CD14-positive monocyte (primary cell): Measurements from ENCODE around the gene CELF2. TPM values are rescaled to one million over a fixed set of nuclear protein-coding genes. Genes with fewer than 3 reads are reported as not detected.

Source experiments
- DNase-seq, 3 donors: peaks; one replicate each; pipeline ENCODE4 v3.0.0-alpha.2; 2011 to 2022
- H2AFZ ChIP-seq: 2 replicates; pipeline ENCODE4 v1.6.0; 2012; ENCODE audit warnings: mild to moderate bottlenecking, low read depth, low read length, inconsistent platforms; ENCODE audit not compliant: insufficient read depth, poor library complexity, severe bottlenecking
- H3K27ac ChIP-seq, 2 donors: 1 replicate in 1 of 2; 2 replicates in 1 of 2; pipeline ENCODE4 v1.5.1; 2012 to 2013; ENCODE audit warnings: low read length in 2 of 2, control low read depth in 1 of 2, inconsistent platforms in 1 of 2, low read depth in 1 of 2, mild to moderate bottlenecking in 1 of 2
- H3K27me3 ChIP-seq, 2 donors: one replicate each; pipeline versions ENCODE4 v1.6.0 to v1.6.1; 2011 to 2013; ENCODE audit warnings: low read length in 2 of 2; ENCODE audit not compliant: control insufficient read depth in 2 of 2, insufficient read depth in 2 of 2
- H3K36me3 ChIP-seq, 2 donors: replicated peaks in 1 of 2; 1 replicate in 1 of 2; 2 replicates in 1 of 2; pipeline versions ENCODE4 v1.5.1 to v1.6.1; 2012 to 2013; ENCODE audit warnings: low read length in 2 of 2, control low read depth in 1 of 2, inconsistent platforms in 1 of 2, mild to moderate bottlenecking in 1 of 2; ENCODE audit not compliant: insufficient read depth in 2 of 2, control insufficient read depth in 1 of 2
- H3K4me1 ChIP-seq, 2 donors: 1 replicate in 1 of 2; 2 replicates in 1 of 2; pipeline versions ENCODE4 v1.5.1 to v1.6.1; 2012 to 2013; ENCODE audit warnings: low read length in 2 of 2, control low read depth in 1 of 2, inconsistent platforms in 1 of 2, mild to moderate bottlenecking in 1 of 2, moderate library complexity in 1 of 2; ENCODE audit not compliant: insufficient read depth in 2 of 2, control insufficient read depth in 1 of 2
- H3K4me2 ChIP-seq: replicated peaks from 2 replicates; pipeline ENCODE3; 2012; ENCODE audit warnings: low read length, moderate library complexity, mild to moderate bottlenecking; ENCODE audit not compliant: poor library complexity, severe bottlenecking; ENCODE audit errors: extremely low read depth
- H3K4me3 ChIP-seq, 3 experiments: fragments of 200-600 bp in 1 of 3; sonication (generic) in 1 of 3; replicated peaks in 1 of 3; 1 replicate in 2 of 3; 2 replicates in 1 of 3; pipeline ENCODE4 v1.5.1; 2011 to 2013; ENCODE audit warnings: low read length in 3 of 3, mild to moderate bottlenecking in 3 of 3, control low read depth in 2 of 3, low read depth in 2 of 3, inconsistent platforms in 1 of 3, moderate library complexity in 1 of 3
- H3K79me2 ChIP-seq: 2 replicates; pipeline ENCODE4 v1.6.0; 2012; ENCODE audit warnings: mild to moderate bottlenecking, control low read depth, inconsistent platforms, low read length, moderate library complexity; ENCODE audit not compliant: insufficient read depth
- H3K9ac ChIP-seq: 2 replicates; pipeline ENCODE4 v1.6.0; 2017; ENCODE audit warnings: low read length, mild to moderate bottlenecking; ENCODE audit not compliant: insufficient read depth, poor library complexity, severe bottlenecking
- H3K9me3 ChIP-seq, 2 donors: replicated peaks in 1 of 2; 1 replicate in 1 of 2; 2 replicates in 1 of 2; pipeline versions ENCODE4 v1.5.1 to v1.6.1; 2012 to 2013; ENCODE audit warnings: low read length in 2 of 2, control low read depth in 1 of 2; ENCODE audit not compliant: control insufficient read depth in 1 of 2, insufficient read depth in 1 of 2
- H4K20me1 ChIP-seq: 2 replicates; pipeline ENCODE4 v1.6.0; 2012; ENCODE audit warnings: mild to moderate bottlenecking, low read length, control low read depth, moderate library complexity; ENCODE audit not compliant: insufficient read depth
- H3K27ac Mint-ChIP-seq, 7 donors: one replicate each; pipeline ENCODE4 v1.8.0; 2020; ENCODE audit warnings: mild to moderate bottlenecking in 7 of 7, mixed read lengths in 7 of 7, moderate library complexity in 6 of 7, inconsistent platforms in 2 of 7
- H3K27me3 Mint-ChIP-seq, 3 donors: one replicate each; pipeline ENCODE4 v1.8.0; 2021 to 2022; ENCODE audit warnings: low read depth in 3 of 3, mild to moderate bottlenecking in 3 of 3, mixed read lengths in 3 of 3, moderate library complexity in 3 of 3, inconsistent platforms in 1 of 3
- H3K36me3 Mint-ChIP-seq, 2 donors: one replicate each; pipeline ENCODE4 v1.8.0; 2020; ENCODE audit warnings: mixed read lengths in 2 of 2, inconsistent platforms in 1 of 2, mild to moderate bottlenecking in 1 of 2
- H3K4me1 Mint-ChIP-seq: one replicate; pipeline ENCODE4 v1.8.0; 2020; ENCODE audit warnings: mild to moderate bottlenecking, mixed read lengths
- H3K4me3 Mint-ChIP-seq, 2 donors: one replicate each; pipeline ENCODE4 v1.8.0; 2020; ENCODE audit warnings: mild to moderate bottlenecking in 2 of 2, mixed read lengths in 2 of 2, moderate library complexity in 1 of 2
- H3K9me3 Mint-ChIP-seq, 7 donors: one replicate each; pipeline ENCODE4 v1.8.0; 2020 to 2022; ENCODE audit warnings: mixed read lengths in 7 of 7, mild to moderate bottlenecking in 6 of 7, moderate library complexity in 6 of 7, inconsistent platforms in 2 of 7
- WGBS: methylation state at CpG from one replicate; pipeline ENCODE4 v1.1.5; 2013; ENCODE audit warnings: missing lambda C conversion rate; ENCODE audit not compliant: insufficient coverage; 5-methylcytosine and 5-hydroxymethylcytosine counted together
- intact Hi-C, 2 donors: fragments of 100-400 bp; cut with micrococcal nuclease; formaldehyde crosslinking; loops; one replicate each; pipeline versions ENCODE4 v1.15.0 to v1.15.1; 2023
- polyA plus RNA-seq, 3 donors: library from polyadenylated mRNA; depleted of rRNA in 1 of 3; unstranded in 2 of 3; stranded (reverse) in 1 of 3; fragments of 300-500 nt in 2 of 3; fragments of >200 nt in 1 of 3; fragmentation: Illumina TruSeq in 2 of 3; gene quantifications; 1 replicate in 2 of 3; 2 replicates in 1 of 3; pipeline ENCODE4 v1.2.3, GENCODE V29; 2012 to 2021
- TF ChIP-seq, protein P1 (sequence below): fragments of 200-600 bp; IDR thresholded peaks from one replicate; pipeline ENCODE4 v1.8.0; 2022; ENCODE audit warnings: antibody characterized with exemption, mild to moderate bottlenecking

Gene CELF2
- polyA plus RNA-seq, 3 donors, result 53.5 to 93.3 (median 80.5) TPM

DNA sequence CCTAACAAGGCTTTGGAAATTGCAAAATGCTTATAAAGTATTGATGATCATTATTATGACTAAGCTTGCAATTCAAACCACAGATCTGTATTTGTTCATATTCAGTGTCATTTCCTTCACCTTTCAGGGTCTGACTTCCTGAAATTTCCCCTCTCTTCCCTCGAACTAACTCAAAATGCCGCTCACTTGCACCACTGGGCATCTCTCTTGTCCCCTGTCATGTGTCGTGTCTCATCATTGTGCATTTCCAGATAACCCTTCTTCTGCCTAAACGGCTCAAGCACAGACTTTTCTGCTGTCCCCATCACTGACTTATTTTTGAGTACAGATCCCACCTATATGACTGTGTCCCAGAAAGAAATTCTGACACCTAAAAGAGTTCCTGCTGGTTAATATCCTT lies 41.0 kb upstream of the CELF2 start:
- no peak overlapping the region for H2AFZ ChIP-seq
- H3K4me2 ChIP-seq, result no peak overlapping the region
- intact Hi-C loops, result no loop called here
- TF ChIP-seq, protein P1, sequence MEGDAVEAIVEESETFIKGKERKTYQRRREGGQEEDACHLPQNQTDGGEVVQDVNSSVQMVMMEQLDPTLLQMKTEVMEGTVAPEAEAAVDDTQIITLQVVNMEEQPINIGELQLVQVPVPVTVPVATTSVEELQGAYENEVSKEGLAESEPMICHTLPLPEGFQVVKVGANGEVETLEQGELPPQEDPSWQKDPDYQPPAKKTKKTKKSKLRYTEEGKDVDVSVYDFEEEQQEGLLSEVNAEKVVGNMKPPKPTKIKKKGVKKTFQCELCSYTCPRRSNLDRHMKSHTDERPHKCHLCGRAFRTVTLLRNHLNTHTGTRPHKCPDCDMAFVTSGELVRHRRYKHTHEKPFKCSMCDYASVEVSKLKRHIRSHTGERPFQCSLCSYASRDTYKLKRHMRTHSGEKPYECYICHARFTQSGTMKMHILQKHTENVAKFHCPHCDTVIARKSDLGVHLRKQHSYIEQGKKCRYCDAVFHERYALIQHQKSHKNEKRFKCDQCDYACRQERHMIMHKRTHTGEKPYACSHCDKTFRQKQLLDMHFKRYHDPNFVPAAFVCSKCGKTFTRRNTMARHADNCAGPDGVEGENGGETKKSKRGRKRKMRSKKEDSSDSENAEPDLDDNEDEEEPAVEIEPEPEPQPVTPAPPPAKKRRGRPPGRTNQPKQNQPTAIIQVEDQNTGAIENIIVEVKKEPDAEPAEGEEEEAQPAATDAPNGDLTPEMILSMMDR, result no peak
- H3K4me3 Mint-ChIP-seq, result no peak overlapping the region
- no peak overlapping the region for H3K27ac ChIP-seq
- no peaks in the 10 kb centered on the region for H3K36me3 ChIP-seq
- H3K4me1 Mint-ChIP-seq, result no peaks in the 10 kb centered on the region
- H3K79me2 ChIP-seq, result no peaks in the 10 kb centered on the region
- H3K36me3 Mint-ChIP-seq, result no peaks in the 10 kb centered on the region
- H3K27me3 Mint-ChIP-seq, result peaks cover 4 to 7% (median 5%) of the 10 kb centered on the region in 3 donors
- no peak overlapping the region for H3K4me3 ChIP-seq
- no peaks in the 10 kb centered on the region for H4K20me1 ChIP-seq
- no peaks in the 10 kb centered on the region for H3K27me3 ChIP-seq
- no peaks in the 10 kb centered on the region for H3K4me1 ChIP-seq
- H3K9ac ChIP-seq, result no peak overlapping the region
- no peaks in the 10 kb centered on the region for H3K9me3 ChIP-seq
- H3K27ac Mint-ChIP-seq, result no peak overlapping the region
- 53% methylated on average over 3 of the region's 4 CpGs for WGBS
- DNase-seq, result no peak
- H3K9me3 Mint-ChIP-seq, result peaks cover 0 to 4% (median 2%) of the 10 kb centered on the region in 7 donors

DNA sequence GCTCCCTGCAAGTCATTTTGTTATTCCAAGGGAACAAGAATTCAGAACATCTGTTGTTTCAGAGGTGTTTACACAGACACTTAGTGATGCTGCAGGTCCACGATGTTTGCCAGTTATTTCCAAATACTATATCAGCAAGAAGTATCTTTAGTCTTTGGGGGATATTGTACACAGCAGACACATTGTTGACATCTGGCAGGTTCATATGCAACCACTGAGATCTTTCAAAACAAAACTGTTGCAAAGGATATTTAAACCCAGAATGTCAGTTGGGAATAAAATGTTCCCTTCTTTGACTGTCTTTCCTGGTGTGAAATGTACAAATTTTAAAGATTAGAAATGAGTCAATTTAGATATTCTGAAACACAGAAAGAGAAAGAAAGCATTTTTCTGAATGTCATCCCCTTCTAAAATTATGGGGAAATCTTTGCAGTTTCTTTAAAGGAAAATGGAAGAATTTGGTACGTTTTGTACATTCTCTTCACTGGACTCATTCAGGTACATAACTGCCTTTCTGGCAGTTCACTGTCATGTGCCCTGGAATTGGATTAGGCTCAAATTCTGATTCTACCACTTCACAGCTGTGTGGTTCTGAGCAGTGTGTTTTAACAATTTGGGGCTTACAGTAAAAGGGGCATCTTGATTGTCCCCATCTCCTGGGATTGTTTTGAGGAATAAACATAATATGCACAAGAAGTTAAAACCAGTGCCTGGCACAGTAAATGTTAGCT lies 40.3 kb upstream of the CELF2 start:
- Mint-ChIP-seq H3K36me3 (no peaks in the 10 kb centered on the region), H3K27me3 (peaks cover 4 to 10% (median 6%) of the 10 kb centered on the region in 3 donors), H3K27ac (no peak overlapping the region), H3K9me3 (peaks cover 2 to 4% (median 2%) of the 10 kb centered on the region in 7 donors), H3K4me3 (no peak overlapping the region), H3K4me1 (no peaks in the 10 kb centered on the region)
- H3K79me2 ChIP-seq, result no peaks in the 10 kb centered on the region
- H3K9ac ChIP-seq, result no peak overlapping the region
- no peak overlapping the region for H3K4me3 ChIP-seq
- TF ChIP-seq, protein P1, result no peak
- no CpG with 5 or more reads among the region's 2 CpGs for WGBS
- no peaks in the 10 kb centered on the region for H4K20me1 ChIP-seq
- H3K36me3 ChIP-seq, result no peaks in the 10 kb centered on the region
- H3K27me3 ChIP-seq, result no peaks in the 10 kb centered on the region
- H2AFZ ChIP-seq, result no peak overlapping the region
- no peaks in the 10 kb centered on the region for H3K4me1 ChIP-seq
- intact Hi-C loops, result no loop called here
- H3K27ac ChIP-seq, result no peak overlapping the region
- no peaks in the 10 kb centered on the region for H3K9me3 ChIP-seq
- no peak overlapping the region for H3K4me2 ChIP-seq
- no peak for DNase-seq
